ENCODE measurements around the gene HHAT.

GRCh38 chr1:210695026-210695425 is 366.3 kb downstream of the HHAT start:
- TF ChIP-seq CTCF (IDR thresholded peaks at IDR 0.05; ENCODE audit: borderline replicate concordance, extremely low read depth, low read length, poor library complexity, severe bottlenecking): no peak
- no peak for TF ChIP-seq EZH2 (IDR thresholded peaks at IDR 0.05; ENCODE audit: borderline replicate concordance, low read depth, low read length, severe bottlenecking)
